Chondrocyte (in vitro differentiated cells): ENCODE measurements around the gene DNTT. TPM values are rescaled to one million over a fixed set of nuclear protein-coding genes. Genes with fewer than 3 reads are reported as not detected.

Source experiments
- DNase-seq: peaks from one replicate; pipeline ENCODE4 v3.0.0; 2021; ENCODE audit warnings: mixed read lengths, low spot score
- H3K27ac Mint-ChIP-seq: one replicate; pipeline ENCODE4 v1.8.0; 2021; ENCODE audit warnings: mild to moderate bottlenecking, moderate library complexity, mixed read lengths; ENCODE audit not compliant: unreplicated experiment
- H3K27me3 Mint-ChIP-seq: 2 replicates; pipeline ENCODE4 v1.8.0; 2021; ENCODE audit warnings: low read depth, mixed read lengths
- H3K36me3 Mint-ChIP-seq: 2 replicates; pipeline ENCODE4 v1.8.0; 2021; ENCODE audit warnings: low read depth, mixed read lengths
- H3K4me1 Mint-ChIP-seq: 2 replicates; pipeline ENCODE4 v1.8.0; 2021; ENCODE audit warnings: low read depth, mild to moderate bottlenecking, mixed read lengths
- H3K4me3 Mint-ChIP-seq: one replicate; pipeline ENCODE4 v1.8.0; 2021; ENCODE audit warnings: mild to moderate bottlenecking, moderate library complexity, mixed read lengths; ENCODE audit not compliant: unreplicated experiment
- H3K9me3 Mint-ChIP-seq: 2 replicates; pipeline ENCODE4 v1.8.0; 2021; ENCODE audit warnings: low read depth, mixed read lengths
- CTCF ChIP-seq: fragments of 200-600 bp; sonication (generic); IDR thresholded peaks from 2 replicates; pipeline ENCODE4 v1.5.0; 2021; ENCODE audit warnings: antibody characterized with exemption, mild to moderate bottlenecking, moderate library complexity
- total RNA-seq: library from RNA; stranded (reverse); gene quantifications from 3 replicates; pipeline ENCODE4 v1.2.1, GENCODE V29; 2021

Gene DNTT
- total RNA-seq, 1 donor from 2014 or later, result not detected

GRCh38 chr10:96264938-96265337, 39.3 kb upstream of the DNTT start:
- Mint-ChIP-seq H3K9me3 (no peaks in the 10 kb centered on the region), H3K27ac (no peak overlapping the region), H3K36me3 (peaks cover 2% of the 10 kb centered on the region), H3K4me3 (no peak overlapping the region), H3K4me1 (no peaks in the 10 kb centered on the region), H3K27me3 (peaks cover 17% of the 10 kb centered on the region)
- no peak for TF ChIP-seq CTCF
- no peak for DNase-seq

GRCh38 chr10:96266118-96266770, 38.0 kb upstream of the DNTT start:
- Mint-ChIP-seq H3K4me1 (peaks cover 1% of the 10 kb centered on the region), H3K36me3 (peaks cover 2% of the 10 kb centered on the region), H3K27ac (no peak overlapping the region), H3K27me3 (peaks cover 21% of the 10 kb centered on the region), H3K9me3 (no peaks in the 10 kb centered on the region), H3K4me3 (no peak overlapping the region)
- DNase-seq, result no peak
- TF ChIP-seq CTCF, result no peak

- Mint-ChIP-seq H3K4me3 (no peak overlapping the region), H3K4me1 (peaks cover 4% of the 10 kb centered on the region), H3K27ac (no peak overlapping the region), H3K36me3 (peaks cover 2% of the 10 kb centered on the region), H3K27me3 (peaks cover 24% of the 10 kb centered on the region), H3K9me3 (no peaks in the 10 kb centered on the region)
- TF ChIP-seq CTCF, result no peak
- no peak for DNase-seq
Measured at GRCh38 chr10:96267234-96267705, 37.0 kb upstream of the DNTT start.

GRCh38 chr10:96268341-96268909, 35.8 kb upstream of the DNTT start:
- Mint-ChIP-seq H3K4me3 (no peak overlapping the region), H3K27me3 (peaks cover 24% of the 10 kb centered on the region), H3K27ac (no peak overlapping the region)

More at GRCh38 chr10:96268341-96268909, 35.8 kb upstream of the DNTT start:
- Mint-ChIP-seq H3K9me3 (no peaks in the 10 kb centered on the region), H3K36me3 (peaks cover 2% of the 10 kb centered on the region), H3K4me1 (peaks cover 4% of the 10 kb centered on the region)
- no peak for TF ChIP-seq CTCF
- DNase-seq, result no peak
